Smooth muscle cell (in vitro differentiated cells): ENCODE data around the gene ST6GALNAC1. TPM values are rescaled to one million over a fixed set of nuclear protein-coding genes. Genes with fewer than 3 reads are reported as not detected.

ENCODE experiments used
- DNase-seq: peaks from one replicate; lab custom pipeline; 2025; ENCODE audit not compliant: unreplicated experiment; lab: John Stamatoyannopoulos, UW
- H2AFZ ChIP-seq: fragments of 200-600 bp; sonication (generic); 2 replicates; pipeline ENCODE4 v1.6.0; 2016; ENCODE audit warnings: antibody characterized with exemption, low read depth, mild to moderate bottlenecking
- H3F3A ChIP-seq: fragments of 200-600 bp; sonication (generic); 2 replicates; pipeline ENCODE4 v1.6.0; 2017; ENCODE audit warnings: antibody characterized with exemption, low read depth
- H3K27ac ChIP-seq: fragments of 200-600 bp; sonication (generic); 2 replicates; pipeline ENCODE4 v1.5.1; 2016; ENCODE audit warnings: low read depth, mild to moderate bottlenecking
- H3K27me3 ChIP-seq: fragments of 200-600 bp; sonication (generic); 2 replicates; pipeline ENCODE4 v1.6.1; 2016; ENCODE audit warnings: low read depth, mild to moderate bottlenecking
- H3K36me3 ChIP-seq: fragments of 200-600 bp; sonication (generic); 2 replicates; pipeline ENCODE4 v1.5.1; 2016; ENCODE audit warnings: low read depth
- H3K4me1 ChIP-seq: fragments of 200-600 bp; sonication (generic); 2 replicates; pipeline ENCODE4 v1.5.1; 2016; ENCODE audit warnings: low read depth
- H3K4me2 ChIP-seq: fragments of 200-600 bp; sonication (generic); 2 replicates; pipeline ENCODE4 v1.6.0; 2016; ENCODE audit warnings: mild to moderate bottlenecking
- H3K4me3 ChIP-seq: fragments of 200-600 bp; sonication (generic); 2 replicates; pipeline ENCODE4 v1.5.1; 2016; ENCODE audit warnings: mild to moderate bottlenecking
- H3K79me2 ChIP-seq: fragments of 200-600 bp; sonication (generic); 2 replicates; pipeline ENCODE4 v1.6.0; 2016; ENCODE audit warnings: low read depth, mild to moderate bottlenecking
- H3K9ac ChIP-seq: fragments of 200-600 bp; sonication (generic); 2 replicates; pipeline ENCODE4 v1.6.0; 2016; ENCODE audit warnings: low read depth
- H3K9me3 ChIP-seq: fragments of 200-600 bp; sonication (generic); replicated peaks from 2 replicates; pipeline ENCODE4 v1.5.1; 2016; ENCODE audit warnings: low read depth
- H4K20me1 ChIP-seq: fragments of 200-600 bp; sonication (generic); 2 replicates; pipeline ENCODE4 v1.6.0; 2016; ENCODE audit warnings: low read depth
- CTCF ChIP-seq: fragments of 200-600 bp; sonication (generic); IDR thresholded peaks from 2 replicates; pipeline ENCODE4 v1.5.1; 2017; ENCODE audit warnings: borderline replicate concordance, mild to moderate bottlenecking, antibody characterized with exemption; ENCODE audit not compliant: insufficient read depth, poor library complexity, severe bottlenecking
- WGBS: methylation state at CpG from one replicate; pipeline ENCODE4 v1.1.7; 2016; ENCODE audit warnings: low lambda C conversion rate; 5-methylcytosine and 5-hydroxymethylcytosine counted together
- polyA plus RNA-seq: library from polyadenylated mRNA; unstranded; fragments of >200 nt; fragmentation: Nextera tagmentation; extraction: Ambion mirVana; gene quantifications from 2 replicates; pipeline ENCODE4 v1.2.1, GENCODE V29; 2016
- total RNA-seq: library from RNA; depleted of rRNA; stranded (reverse); fragments of >200 nt; gene quantifications from 2 replicates; pipeline ENCODE4 v1.2.3, GENCODE V29; 2014

The ST6GALNAC1 gene
- total and polyA plus RNA-seq, 2 experiments from 2014 or later: not detected

DNA sequence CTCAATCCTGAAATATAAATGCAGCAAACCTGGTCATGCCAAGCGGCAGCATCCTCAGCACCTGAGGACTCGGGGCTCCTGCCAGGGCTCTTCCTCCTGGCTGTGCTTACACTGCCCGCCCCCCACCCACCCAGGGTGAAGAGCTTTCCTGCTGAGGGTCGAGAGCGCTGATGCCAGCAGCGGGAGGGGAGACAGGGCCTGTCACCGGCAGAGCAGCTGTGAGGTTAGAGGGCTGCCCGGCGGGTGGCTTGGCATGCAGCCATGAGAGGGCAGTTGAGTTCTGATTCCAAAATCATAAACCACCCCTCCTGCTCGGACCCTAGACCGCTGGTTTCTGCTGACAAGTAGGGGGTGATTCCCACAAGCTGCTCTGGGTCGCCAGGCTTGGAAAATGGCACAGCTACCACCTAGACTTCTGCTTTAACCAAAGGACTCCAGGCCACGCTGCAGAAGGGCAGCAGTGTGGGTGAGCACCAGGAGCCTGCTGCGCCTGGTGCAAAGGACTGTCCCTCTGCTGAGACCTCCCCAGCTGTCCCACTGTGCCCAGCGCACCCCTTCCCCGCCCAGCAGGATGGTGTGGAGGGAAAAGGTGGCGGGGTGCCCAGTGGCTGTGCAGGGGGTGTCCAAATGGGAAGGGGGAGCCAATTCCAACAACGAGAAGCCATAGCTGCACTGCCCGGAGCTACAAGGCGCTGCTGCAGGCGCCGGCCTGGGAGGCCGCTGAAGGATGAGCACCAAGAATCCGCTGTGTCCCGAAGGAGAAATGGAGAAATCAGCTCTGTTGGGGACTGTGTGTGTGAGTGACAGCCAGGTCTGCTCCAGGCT lies 40.6 kb upstream of the ST6GALNAC1 start:
- Histone ChIP-seq H3K27ac (no peak overlapping the region), H3K4me1 (peaks cover 19% of the 10 kb centered on the region), H3K4me3 (no peak overlapping the region), H3F3A (peaks cover 13% of the 10 kb centered on the region), H3K9me3 (no peaks in the 10 kb centered on the region), H3K4me2 (no peak overlapping the region), H3K9ac (no peak overlapping the region), H4K20me1 (peaks cover 55% of the 10 kb centered on the region), H2AFZ (no peak overlapping the region), H3K27me3 (no peaks in the 10 kb centered on the region), H3K79me2 (no peaks in the 10 kb centered on the region), H3K36me3 (no peaks in the 10 kb centered on the region)
- WGBS: 96% methylated on average over 25 of the region's 25 CpGs
- no peak for DNase-seq
- no peak for TF ChIP-seq CTCF

DNA sequence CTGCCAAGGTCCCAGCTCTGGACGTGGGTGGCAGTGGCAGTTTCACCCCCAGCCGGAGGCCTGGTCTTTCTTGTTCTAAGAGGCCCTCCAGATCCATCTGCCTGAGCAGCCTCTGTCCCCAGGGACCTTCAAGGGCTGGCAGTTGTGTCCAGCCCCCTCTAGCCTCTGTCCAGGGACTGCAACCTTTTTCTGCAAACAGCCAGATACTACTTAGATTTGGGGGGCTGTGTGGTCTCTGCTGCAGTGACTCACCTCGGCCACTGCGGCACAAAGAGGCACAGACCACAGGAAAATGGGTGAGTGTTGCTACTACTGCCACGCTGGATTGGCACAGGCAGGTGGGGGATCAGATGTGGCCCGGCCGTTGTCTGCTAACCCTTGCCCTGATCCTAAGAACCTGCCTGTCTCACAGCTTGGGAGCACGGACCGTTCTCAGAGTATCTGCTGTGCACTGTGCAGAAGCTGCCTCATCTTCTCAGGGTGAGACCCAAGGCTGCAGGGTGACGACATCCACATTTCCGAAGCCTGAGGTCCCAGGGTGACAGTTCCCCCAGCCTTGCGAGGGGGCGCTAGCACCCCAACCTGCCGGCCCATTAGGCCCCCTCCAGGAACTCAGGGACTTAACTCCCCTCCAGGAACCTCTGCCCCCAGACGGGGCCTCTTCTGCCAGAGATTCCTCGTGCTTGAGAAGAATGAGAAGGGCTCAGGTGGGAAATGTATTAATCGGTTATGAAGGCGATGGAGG lies 39.6 kb upstream of the ST6GALNAC1 start:
- no peaks in the 10 kb centered on the region for H3K79me2 ChIP-seq
- no peak overlapping the region for H3K27ac ChIP-seq
- DNase-seq: no peak
- peak overlapping the region; percentile 76 for H3K4me2 ChIP-seq
- 78% methylated on average over 18 of the region's 18 CpGs for WGBS
- no peaks in the 10 kb centered on the region for H3K27me3 ChIP-seq
- H4K20me1 ChIP-seq: peaks cover 52% of the 10 kb centered on the region
- H3K4me3 ChIP-seq: no peak overlapping the region
- TF ChIP-seq CTCF: no peak
- peaks cover 13% of the 10 kb centered on the region for H3F3A ChIP-seq
- no peak overlapping the region for H2AFZ ChIP-seq
- no peak overlapping the region for H3K9ac ChIP-seq
- H3K36me3 ChIP-seq: no peaks in the 10 kb centered on the region
- H3K4me1 ChIP-seq: peaks cover 19% of the 10 kb centered on the region
- H3K9me3 ChIP-seq: no peaks in the 10 kb centered on the region

- DNase-seq: no peak
- H3K9ac ChIP-seq: no peak overlapping the region
- H3F3A ChIP-seq: peaks cover 13% of the 10 kb centered on the region
- H2AFZ ChIP-seq: no peak overlapping the region
- no peaks in the 10 kb centered on the region for H3K9me3 ChIP-seq
- H3K79me2 ChIP-seq: no peaks in the 10 kb centered on the region
- H3K27ac ChIP-seq: peak overlapping the region; percentile 58
- H3K4me1 ChIP-seq: peaks cover 19% of the 10 kb centered on the region
- peaks cover 49% of the 10 kb centered on the region for H4K20me1 ChIP-seq
- no peak overlapping the region for H3K4me3 ChIP-seq
- no peaks in the 10 kb centered on the region for H3K36me3 ChIP-seq
- TF ChIP-seq CTCF: no peak
- no peaks in the 10 kb centered on the region for H3K27me3 ChIP-seq
- WGBS: 54% methylated on average over 12 of the region's 12 CpGs
- peak overlapping the region; percentile 76 for H3K4me2 ChIP-seq
Observed at GRCh38 chr17:76682296-76682695, 38.7 kb upstream of the ST6GALNAC1 start.
